H1 (cell line): ENCODE data around the gene COL1A1. TPM values are rescaled to one million over a fixed set of nuclear protein-coding genes. Genes with fewer than 3 reads are reported as not detected.

ENCODE experiments used
- CTCF ChIA-PET: fragments of 300-600 bp; sonication (Branson Sonifier 250); formaldehyde crosslinking; loops from one replicate; lab custom pipeline; 2021; ENCODE audit not compliant: partially characterized antibody; lab: Charles Lee
- POLR2A ChIA-PET: fragments of 300-600 bp; sonication (Branson Sonifier 250); formaldehyde crosslinking; loops from one replicate; lab custom pipeline; 2021; ENCODE audit warnings: inconsistent platforms; ENCODE audit not compliant: partially characterized antibody; lab: Charles Lee
- DNase-seq, 2 experiments: peaks; one replicate each; pipeline versions ENCODE4 v3.0.0 to v3.0.0-alpha.2; 2010 to 2022; ENCODE audit warnings: low spot score in 2 of 2, low read depth in 1 of 2, mixed read lengths in 1 of 2
- FAIRE-seq: peaks from 2 replicates; lab custom pipeline; 2011; peaks lifted over from hg19 to GRCh38; lab: Jason Lieb, UNC
- H2AFZ ChIP-seq: 2 replicates; pipeline ENCODE4 v1.8.1; 2012; ENCODE audit warnings: low read length, inconsistent platforms
- H2AK5ac ChIP-seq: 2 replicates; pipeline ENCODE4 v1.6.1; 2013; ENCODE audit warnings: low read depth, low read length
- H2BK120ac ChIP-seq: replicated peaks from 2 replicates; pipeline ENCODE3; 2013; ENCODE audit warnings: low read depth, low read length, inconsistent platforms
- H2BK12ac ChIP-seq: 2 replicates; pipeline ENCODE4 v1.6.1; 2013; ENCODE audit warnings: low read depth, low read length
- H2BK15ac ChIP-seq: 2 replicates; pipeline ENCODE4 v1.6.1; 2013; ENCODE audit warnings: low read length
- H2BK20ac ChIP-seq: 2 replicates; pipeline ENCODE4 v1.6.1; 2013; ENCODE audit warnings: low read length
- H2BK5ac ChIP-seq: 2 replicates; pipeline ENCODE4 v1.6.1; 2013; ENCODE audit warnings: low read depth, low read length
- H3K14ac ChIP-seq: 2 replicates; pipeline ENCODE4 v1.6.1; 2013; ENCODE audit warnings: inconsistent platforms; ENCODE audit not compliant: insufficient read length
- H3K18ac ChIP-seq: 2 replicates; pipeline ENCODE4 v1.6.1; 2013; ENCODE audit warnings: low read length; ENCODE audit errors: extremely low read depth
- H3K23ac ChIP-seq: 2 replicates; pipeline ENCODE4 v1.6.1; 2013; ENCODE audit warnings: inconsistent platforms; ENCODE audit not compliant: insufficient read length
- H3K23me2 ChIP-seq: 2 replicates; pipeline ENCODE4 v1.6.1; 2013; ENCODE audit warnings: low read depth, low read length
- H3K27ac ChIP-seq: 2 replicates; pipeline ENCODE4 v1.6.1; 2011; ENCODE audit warnings: low read depth, low read length, inconsistent platforms
- H3K27me3 ChIP-seq, 4 experiments: replicated peaks in 1 of 4; 1 replicate in 1 of 4; 2 replicates in 3 of 4; pipeline versions ENCODE4 v1.6.1 to v1.8.1; 2011 to 2013; ENCODE audit warnings: low read length in 3 of 4, mild to moderate bottlenecking in 3 of 4, inconsistent platforms in 2 of 4, mixed read lengths in 2 of 4, moderate library complexity in 1 of 4; ENCODE audit not compliant: control insufficient read depth in 3 of 4, insufficient read depth in 3 of 4; ENCODE audit errors: extremely low read depth in 1 of 4
- H3K36me3 ChIP-seq, 4 experiments: 2 replicates each; pipeline versions ENCODE4 v1.6.1 to v1.8.1; 2011 to 2013; ENCODE audit warnings: mild to moderate bottlenecking in 4 of 4, low read length in 3 of 4, moderate library complexity in 2 of 4, control low read depth in 1 of 4, inconsistent platforms in 1 of 4; ENCODE audit not compliant: insufficient read depth in 4 of 4, control insufficient read depth in 2 of 4
- H3K4ac ChIP-seq: replicated peaks from 2 replicates; pipeline ENCODE3; 2013; ENCODE audit warnings: low read length, low read depth, mixed read lengths, inconsistent platforms; ENCODE audit not compliant: insufficient read length
- H3K4me1 ChIP-seq, 4 experiments: replicated peaks in 1 of 4; 1 replicate in 1 of 4; 2 replicates in 3 of 4; pipeline versions ENCODE4 v1.6.1 to v1.8.1; 2011 to 2013; ENCODE audit warnings: low read length in 3 of 4, inconsistent platforms in 2 of 4, mixed read lengths in 1 of 4; ENCODE audit not compliant: insufficient read depth in 4 of 4, control insufficient read depth in 3 of 4
- H3K4me2 ChIP-seq, 2 experiments: 2 replicates each; pipeline versions ENCODE4 v1.6.1 to v1.8.1; 2011 to 2013; ENCODE audit warnings: low read depth in 2 of 2, low read length in 2 of 2, control low read depth in 1 of 2, inconsistent platforms in 1 of 2, mild to moderate bottlenecking in 1 of 2; ENCODE audit not compliant: insufficient read depth in 1 of 2
- H3K4me3 ChIP-seq, 4 experiments: fragments of 200-600, 300-600 bp in 1 of 4; sonication (generic), shearing (Covaris generic), sonication (Bioruptor Twin) in 1 of 4; 2 replicates each; pipeline versions ENCODE4 v1.5.1 to v1.8.1; 2011 to 2016; ENCODE audit warnings: low read length in 4 of 4, low read depth in 3 of 4, control low read depth in 2 of 4, inconsistent platforms in 2 of 4, mild to moderate bottlenecking in 2 of 4, mixed read lengths in 1 of 4, moderate library complexity in 1 of 4; ENCODE audit not compliant: insufficient read depth in 2 of 4; ENCODE audit errors: extremely low read depth in 1 of 4
- H3K56ac ChIP-seq: replicated peaks from 2 replicates; pipeline ENCODE3; 2013; ENCODE audit warnings: low read depth, mild to moderate bottlenecking, mixed read lengths, low read length, inconsistent platforms; ENCODE audit not compliant: insufficient read length
- H3K79me1 ChIP-seq: 2 replicates; pipeline ENCODE4 v1.6.1; 2013; ENCODE audit warnings: low read depth, low read length, control low read depth
- H3K79me2 ChIP-seq, 2 experiments: 2 replicates each; pipeline versions ENCODE4 v1.6.1 to v1.8.1; 2012 to 2013; ENCODE audit warnings: low read length in 2 of 2, mild to moderate bottlenecking in 2 of 2, inconsistent platforms in 1 of 2; ENCODE audit not compliant: insufficient read depth in 2 of 2, control insufficient read depth in 1 of 2
- H3K9ac ChIP-seq, 4 experiments: replicated peaks in 1 of 4; 1 replicate in 1 of 4; 2 replicates in 3 of 4; pipeline versions ENCODE4 v1.6.1 to v1.8.1; 2011 to 2013; ENCODE audit warnings: low read depth in 3 of 4, low read length in 3 of 4, control low read depth in 2 of 4, mild to moderate bottlenecking in 2 of 4, moderate library complexity in 2 of 4, inconsistent platforms in 1 of 4; ENCODE audit errors: extremely low read depth in 1 of 4
- H3K9me3 ChIP-seq, 2 experiments: 2 replicates each; pipeline versions ENCODE4 v1.6.1 to v1.8.1; 2012 to 2013; ENCODE audit warnings: mild to moderate bottlenecking in 2 of 2, moderate library complexity in 2 of 2, control low read depth in 1 of 2, inconsistent platforms in 1 of 2, low read depth in 1 of 2, low read length in 1 of 2, mixed read lengths in 1 of 2; ENCODE audit not compliant: insufficient read depth in 2 of 2
- H4K20me1 ChIP-seq, 2 experiments: replicated peaks in 1 of 2; 2 replicates each; pipeline versions ENCODE3 to v1.8.1; 2011 to 2013; ENCODE audit warnings: inconsistent platforms in 2 of 2, low read length in 2 of 2, mild to moderate bottlenecking in 1 of 2; ENCODE audit not compliant: insufficient read depth in 2 of 2, control insufficient read depth in 1 of 2
- H4K5ac ChIP-seq: 2 replicates; pipeline ENCODE4 v1.6.1; 2013; ENCODE audit warnings: low read length, low read depth, mixed read lengths, inconsistent platforms; ENCODE audit not compliant: insufficient read length
- H4K8ac ChIP-seq: 2 replicates; pipeline ENCODE4 v1.8.0; 2013; ENCODE audit warnings: mild to moderate bottlenecking, moderate library complexity, low read length, inconsistent platforms; ENCODE audit not compliant: insufficient read depth; ENCODE audit errors: extremely low read depth
- H4K91ac ChIP-seq: replicated peaks from 2 replicates; pipeline ENCODE3; 2013; ENCODE audit warnings: low read length, mixed read lengths, inconsistent platforms; ENCODE audit not compliant: insufficient read length
- CBX8 ChIP-seq: fragments of 300-800, 300-1000 bp; sonication (generic); IDR thresholded peaks from 2 replicates; pipeline ENCODE4 v1.7.1; 2016; ENCODE audit warnings: low read depth, low read length, borderline replicate concordance
- EGR1 ChIP-seq: IDR thresholded peaks from 2 replicates; pipeline ENCODE4 v1.6.1; 2011; ENCODE audit warnings: low read depth, low read length, borderline replicate concordance
- HDAC6 ChIP-seq: IDR thresholded peaks from one replicate; pipeline ENCODE4 v1.7.1; 2012; ENCODE audit warnings: low read depth, mild to moderate bottlenecking, inconsistent platforms, low read length, moderate library complexity
- NANOG ChIP-seq: IDR thresholded peaks from 2 replicates; pipeline ENCODE4 v1.6.1; 2011; ENCODE audit warnings: low read length, low read depth, mild to moderate bottlenecking, inconsistent platforms; ENCODE audit not compliant: insufficient read depth, poor library complexity, severe bottlenecking
- SP1 ChIP-seq: IDR thresholded peaks from 2 replicates; pipeline ENCODE4 v1.6.1; 2011; ENCODE audit warnings: low read depth, low read length
- TAF1 ChIP-seq: IDR thresholded peaks from 2 replicates; pipeline ENCODE4 v1.6.1; 2011; ENCODE audit warnings: mild to moderate bottlenecking, low read depth, low read length
- TBP ChIP-seq: IDR thresholded peaks from 2 replicates; pipeline ENCODE4 v1.6.1; 2011; ENCODE audit warnings: low read depth, low read length, improper control_type of control experiment
- ZNF274 ChIP-seq: IDR thresholded peaks from 2 replicates; pipeline ENCODE4 v1.7.0; 2012; ENCODE audit warnings: low read length, borderline replicate concordance; ENCODE audit errors: extremely low read depth
- WGBS, 2 experiments: shearing (Covaris generic) in 1 of 2; methylation state at CpG; one replicate each; pipeline versions ENCODE4 v1.1.6 to v1.1.7; 2013 to 2015; ENCODE audit warnings: low lambda C conversion rate in 2 of 2, mixed read lengths in 2 of 2, inconsistent platforms in 1 of 2, low coverage in 1 of 2, missing lambda C conversion rate in 1 of 2; ENCODE audit not compliant: insufficient replicate concordance in 2 of 2, insufficient coverage in 1 of 2, insufficient read length in 1 of 2; ENCODE audit errors: extremely low coverage in 1 of 2, missing lambda C conversion rate in 1 of 2; 5-methylcytosine and 5-hydroxymethylcytosine counted together
- polyA plus RNA-seq, 7 experiments: library from polyadenylated mRNA; depleted of rRNA in 3 of 7; stranded (reverse) in 5 of 7; unstranded in 2 of 7; fragments of >200 nt in 5 of 7; fragments of 200-250 nt in 2 of 7; gene quantifications; 1 replicate in 5 of 7; 2 replicates in 1 of 7; 4 replicates in 1 of 7; pipeline versions ENCODE4 v1.2.1 to v1.2.3, GENCODE V29; 2011 to 2013; ENCODE audit warnings: missing spikeins in 2 of 7, mixed read lengths in 2 of 7
- total RNA-seq: library from RNA; stranded (reverse); fragmentation: NEBNext Ultra II Directional; extraction: Animal tissue kit (Norgen Biotek cat#: 25700); gene quantifications from 2 replicates; pipeline ENCODE4 v1.2.1, GENCODE V29; 2021
- TF ChIP-seq, protein P1 (sequence below): IDR thresholded peaks from 2 replicates; pipeline ENCODE4 v1.6.1; 2012; ENCODE audit warnings: inconsistent platforms
- TF ChIP-seq, protein P2 (sequence below): IDR thresholded peaks from 2 replicates; pipeline ENCODE4 v1.6.1; 2011; ENCODE audit warnings: low read length, improper control_type of control experiment

Gene COL1A1
- total and polyA plus RNA-seq, 2 of the 8 experiments (the other 6 are each of a cell fraction or from before 2014, with no cell fraction given): 14.1 to 80.4 TPM

DNA sequence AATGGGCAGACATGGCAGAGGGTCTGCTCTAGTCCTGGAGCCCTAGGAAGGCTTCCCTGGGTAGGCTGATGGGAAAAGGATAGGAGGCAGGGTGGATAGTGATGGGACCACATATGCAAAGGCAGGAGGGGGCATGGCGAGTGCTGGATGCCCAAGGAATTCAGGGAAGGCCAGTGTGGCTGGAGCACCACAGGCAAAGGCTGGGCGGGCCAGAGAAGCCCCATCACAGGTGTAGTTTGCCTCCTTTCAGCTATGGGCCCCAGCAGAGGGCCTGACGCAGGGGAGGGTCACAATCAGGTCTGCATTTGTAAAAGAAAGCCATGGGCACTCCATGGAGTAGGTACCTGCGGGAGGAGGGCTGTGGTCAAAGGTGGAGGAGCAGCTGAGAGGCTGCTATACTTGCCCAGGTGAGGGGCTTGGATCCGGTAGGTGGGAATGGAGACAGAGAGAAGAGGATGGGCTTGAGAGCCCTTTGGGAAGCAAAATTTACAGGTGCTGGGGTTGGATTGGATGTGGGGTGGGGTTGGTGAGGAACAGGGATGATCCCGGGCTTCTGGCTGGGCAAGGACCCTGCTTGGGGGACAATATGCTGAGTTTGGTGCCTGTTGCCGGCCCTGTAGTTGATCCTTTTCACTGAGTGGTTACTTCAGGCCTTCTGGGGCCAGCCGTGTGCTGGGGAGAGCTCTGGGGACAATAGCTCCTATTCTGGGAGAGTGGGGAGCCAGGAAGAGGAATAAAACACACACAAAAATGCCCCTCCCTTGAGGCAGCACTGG, 6.5 kb upstream of the COL1A1 start:
- ChIA-PET POLR2A (interaction anchor here (0.6 to 1.5 kb wide), 4 partner anchors 12 to 123 kb away, joined by 3 to 4 read pairs (median 3); no protein-coding TSS in a partner anchor), CTCF (interaction anchor here (0.7 to 24.4 kb wide), 7 partner anchors 3 to 73 kb away, joined by 3 to 1349 read pairs (median 145); partner anchors contain the start of genes COL1A1 and TMEM92)
- Histone ChIP-seq H2AK5ac (peak overlapping the region; percentile 95; the same call in 1 of the 2 replicates), H4K91ac (peak overlapping the region; percentile 91), H4K8ac (peak overlapping the region; percentile 4; the same call in 1 of the 2 replicates), H3K4ac (peak overlapping the region; percentile 55), H3K4me1 (peaks cover 18 to 42% (median 37%) of the 10 kb centered on the region in 4 experiments), H3K56ac (no peak overlapping the region), H3K79me2 (no peaks in the 10 kb centered on the region), H3K9ac (no peak overlapping the region), H3K79me1 (no peaks in the 10 kb centered on the region), H2BK5ac (peak overlapping the region; percentile 96; the same call in 1 of the 2 replicates), H3K18ac (peak overlapping the region; percentile 11), H3K4me3 (0 out of 8 replicates have a peak overlapping the region, but pooled peaks of 1 of the 4 experiments have one; percentile 7), H2BK15ac (peak overlapping the region; percentile 46), H3K36me3 (no peaks in the 10 kb centered on the region), H2BK20ac (peak overlapping the region; percentile 38), H3K23me2 (no peaks in the 10 kb centered on the region; the same call in 1 of the 2 replicates), H4K5ac (peak overlapping the region; percentile 58), H4K20me1 (no peaks in the 10 kb centered on the region), H2BK12ac (peak overlapping the region; percentile 86; the same call in 1 of the 2 replicates), H2AFZ (no peak overlapping the region), H2BK120ac (peak overlapping the region; percentile 76), H3K27ac (no peak overlapping the region), H3K23ac (no peak overlapping the region), H3K14ac (peak overlapping the region; percentile 1), H3K27me3 (peaks cover 0 to 11% (median 4%) of the 10 kb centered on the region in 4 experiments; a peak in 3 of 7 replicates), H3K4me2 (peak overlapping the region; percentile 22 to 35; a peak in 2 of 4 replicates), H3K9me3 (no peaks in the 10 kb centered on the region)
- DNase-seq (peak in 1 of 2 experiments; percentile 58), FAIRE-seq (no peak)
- WGBS, 2 experiments: 46% methylated on average over 8 of the region's 8 CpGs; no CpG with 5 or more reads in 1 of the 2 experiments
- 0 out of 2 replicates have a peak, but pooled peaks have one; percentile 12 for TF ChIP-seq TBP
- TF ChIP-seq ZNF274: no peak
- no peak for TF ChIP-seq SP1
- TF ChIP-seq HDAC6: no peak
- no peak for TF ChIP-seq EGR1
- no peak for TF ChIP-seq NANOG
- TF ChIP-seq, protein P1, sequence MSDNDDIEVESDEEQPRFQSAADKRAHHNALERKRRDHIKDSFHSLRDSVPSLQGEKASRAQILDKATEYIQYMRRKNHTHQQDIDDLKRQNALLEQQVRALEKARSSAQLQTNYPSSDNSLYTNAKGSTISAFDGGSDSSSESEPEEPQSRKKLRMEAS: peak; percentile 13; the same call in 1 of the 2 replicates
- TF ChIP-seq, protein P2, sequence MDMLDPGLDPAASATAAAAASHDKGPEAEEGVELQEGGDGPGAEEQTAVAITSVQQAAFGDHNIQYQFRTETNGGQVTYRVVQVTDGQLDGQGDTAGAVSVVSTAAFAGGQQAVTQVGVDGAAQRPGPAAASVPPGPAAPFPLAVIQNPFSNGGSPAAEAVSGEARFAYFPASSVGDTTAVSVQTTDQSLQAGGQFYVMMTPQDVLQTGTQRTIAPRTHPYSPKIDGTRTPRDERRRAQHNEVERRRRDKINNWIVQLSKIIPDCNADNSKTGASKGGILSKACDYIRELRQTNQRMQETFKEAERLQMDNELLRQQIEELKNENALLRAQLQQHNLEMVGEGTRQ: no peak
- TF ChIP-seq TAF1: no peak
- TF ChIP-seq CBX8: no peak
